GM04504 (cell line): ENCODE results near the gene MISP.

Experiments used
- DNase-seq: peaks from one replicate; pipeline ENCODE4 v3.0.0-alpha.2; 2012; ENCODE audit warnings: low read depth

MISP gene

DNA sequence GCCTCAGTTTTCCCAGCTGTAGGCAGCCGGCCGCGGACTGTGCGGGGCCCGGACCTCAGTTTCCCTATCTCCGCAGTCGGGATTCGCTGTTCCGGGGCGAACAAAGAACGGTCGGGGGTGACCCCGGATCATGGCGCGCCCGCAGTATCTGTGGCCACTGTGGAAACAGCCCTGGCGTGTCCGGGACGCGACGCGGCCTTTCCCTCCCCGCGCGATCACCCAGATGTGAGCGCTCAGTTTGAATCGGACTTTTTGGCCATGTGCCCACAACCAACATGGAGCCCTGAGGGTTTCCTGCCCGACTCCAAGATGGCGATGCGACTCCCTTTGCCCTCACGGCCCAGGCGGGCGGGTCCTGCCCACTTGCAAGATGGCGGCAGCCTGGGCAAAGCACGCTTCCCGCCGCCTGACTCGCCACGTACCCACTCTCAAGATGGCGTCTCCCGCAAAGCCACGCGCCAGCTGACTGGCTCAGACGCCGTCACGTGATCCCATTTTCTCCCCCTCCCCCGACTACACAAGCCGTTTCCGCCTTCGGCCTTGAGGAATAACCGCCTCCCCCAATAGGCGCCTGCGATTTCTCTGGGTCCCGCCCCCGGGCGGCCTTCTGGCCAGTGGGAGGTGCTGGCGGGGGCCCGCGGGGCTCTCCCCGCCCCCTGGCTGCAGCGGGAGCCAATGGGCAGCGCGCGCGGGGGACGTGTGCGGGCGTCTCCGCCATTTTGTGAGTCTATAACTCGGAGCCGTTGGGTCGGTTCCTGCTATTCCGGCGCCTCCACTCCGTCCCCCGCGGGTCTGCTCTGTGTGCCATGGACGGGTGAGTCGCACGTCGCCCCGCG is 46.0 kb downstream of the MISP start, which contains the start of gene PTBP1:
TSS of gene PTBP1 (plus strand) at position 761 of the 836 bp plus-strand sequence. CDS start at position 807, 46 bp downstream.
- DNase-seq, result peak; percentile 100

DNA sequence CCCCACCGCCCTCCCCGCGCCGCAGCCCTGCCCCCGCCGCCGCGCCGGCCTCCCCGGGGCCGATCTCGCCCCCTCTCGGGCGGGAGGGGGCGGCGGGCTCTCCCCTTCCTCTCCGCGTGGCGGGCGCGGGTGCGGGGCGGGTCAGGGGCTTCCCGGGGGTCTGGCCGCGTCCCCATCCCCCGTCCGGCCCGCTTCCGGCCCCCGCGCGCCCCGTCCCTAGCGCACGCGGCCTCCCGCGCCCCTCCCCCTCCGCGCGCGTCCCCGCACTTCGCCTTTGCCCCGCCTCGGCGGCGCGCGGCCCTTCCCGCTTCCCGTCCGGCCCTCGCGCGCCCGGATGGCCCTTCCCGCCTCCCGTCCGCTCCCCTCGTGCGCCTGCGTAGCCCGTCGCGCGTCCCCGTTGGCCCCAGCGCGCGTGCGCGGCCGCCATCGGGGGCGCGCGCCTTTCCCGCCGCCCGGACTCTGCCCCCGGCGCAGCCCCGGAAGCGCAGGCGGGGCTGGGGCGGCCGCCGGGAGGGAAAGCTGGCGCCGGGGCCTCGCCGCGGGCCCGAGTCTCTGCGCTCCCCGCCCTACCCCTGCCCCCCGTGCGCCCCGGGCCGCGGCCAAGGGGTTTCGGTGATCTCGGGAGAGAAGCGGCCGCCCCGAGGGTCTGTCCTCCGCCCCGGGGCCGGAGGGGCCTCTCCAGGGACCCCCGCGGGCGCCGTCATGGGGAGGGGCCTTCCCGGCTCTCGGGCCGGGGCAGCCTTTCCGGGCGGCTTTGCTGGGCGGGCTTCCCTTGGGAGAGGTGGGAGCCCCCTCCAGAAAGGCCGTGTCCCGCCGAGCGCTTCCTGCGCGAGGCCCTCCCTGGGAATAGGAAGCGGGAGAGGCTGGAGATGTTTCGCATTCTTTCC is 46.9 kb downstream of the MISP start:
- peak; percentile 79 for DNase-seq

DNA sequence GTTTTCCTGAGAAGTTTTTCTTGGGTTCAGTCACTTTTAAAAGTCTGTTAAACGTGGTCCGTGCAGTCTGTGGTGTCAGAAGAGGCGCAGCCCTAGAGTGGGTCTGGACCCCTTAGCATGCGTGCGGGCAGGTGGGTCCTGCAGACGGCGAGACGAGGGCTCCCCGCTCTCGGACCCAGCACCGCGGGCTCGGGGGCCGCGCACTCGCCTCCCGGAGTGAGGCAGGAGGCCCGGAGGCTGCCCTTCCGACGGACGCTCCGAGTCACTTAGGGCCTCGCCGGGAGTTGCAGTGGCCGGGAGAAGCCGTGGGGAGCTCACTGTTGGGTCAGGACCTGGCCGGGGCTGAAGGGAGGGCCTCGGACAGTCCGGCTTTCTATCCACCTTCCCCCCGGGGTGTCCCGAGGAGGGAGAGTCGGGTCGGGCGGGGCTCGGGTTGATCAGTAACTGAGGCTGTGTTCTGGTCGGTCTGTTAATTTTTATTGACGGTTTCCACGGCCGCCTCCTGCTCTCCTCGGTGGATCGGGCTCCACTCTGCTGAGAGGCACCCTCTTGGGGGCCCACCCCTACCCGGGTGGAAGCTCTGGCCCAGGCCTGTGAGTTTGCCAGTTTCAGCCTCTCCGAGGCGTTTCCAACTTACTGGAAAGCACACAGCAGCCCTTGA is 47.6 kb downstream of the MISP start:
- no peak for DNase-seq

DNA sequence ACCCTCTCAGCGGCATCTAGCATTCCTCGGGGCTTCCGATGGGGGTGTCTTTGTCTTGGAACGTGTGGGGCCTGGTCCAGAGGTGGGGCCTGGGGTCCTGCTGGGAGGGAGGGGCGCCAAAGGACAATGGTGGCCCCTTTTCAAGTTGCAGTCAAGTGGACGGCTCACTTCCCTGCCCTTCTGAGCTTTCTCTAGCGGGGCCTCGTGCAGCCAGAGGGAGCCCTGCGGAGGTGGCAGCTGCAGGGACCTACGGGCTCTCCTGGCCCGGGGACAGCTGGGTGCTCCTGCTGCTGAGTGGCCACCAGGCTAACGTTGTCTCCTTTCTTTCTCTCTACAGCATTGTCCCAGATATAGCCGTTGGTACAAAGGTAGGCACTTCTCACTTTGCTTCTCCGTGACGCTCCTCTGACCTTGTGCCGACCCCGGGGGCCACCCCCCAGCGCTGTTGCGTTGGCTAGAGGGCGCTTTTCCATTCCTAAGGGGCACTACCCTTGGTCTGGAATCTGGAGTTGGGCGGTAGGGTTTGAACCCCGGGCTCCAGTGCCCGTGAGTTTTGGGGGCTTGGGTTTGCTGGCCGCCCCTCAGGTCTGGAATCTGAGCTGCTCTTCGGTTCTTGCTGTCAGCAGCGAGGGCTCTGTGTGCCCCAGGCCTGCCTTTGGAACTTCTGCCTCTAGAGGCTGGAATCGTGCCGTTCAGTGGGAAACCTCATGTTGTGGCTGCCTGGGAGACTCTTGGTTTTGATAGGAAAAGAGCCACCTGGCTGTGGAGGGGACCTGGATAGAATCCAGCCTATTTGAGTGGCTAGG is 48.4 kb downstream of the MISP start:
- DNase-seq, result no peak

DNA sequence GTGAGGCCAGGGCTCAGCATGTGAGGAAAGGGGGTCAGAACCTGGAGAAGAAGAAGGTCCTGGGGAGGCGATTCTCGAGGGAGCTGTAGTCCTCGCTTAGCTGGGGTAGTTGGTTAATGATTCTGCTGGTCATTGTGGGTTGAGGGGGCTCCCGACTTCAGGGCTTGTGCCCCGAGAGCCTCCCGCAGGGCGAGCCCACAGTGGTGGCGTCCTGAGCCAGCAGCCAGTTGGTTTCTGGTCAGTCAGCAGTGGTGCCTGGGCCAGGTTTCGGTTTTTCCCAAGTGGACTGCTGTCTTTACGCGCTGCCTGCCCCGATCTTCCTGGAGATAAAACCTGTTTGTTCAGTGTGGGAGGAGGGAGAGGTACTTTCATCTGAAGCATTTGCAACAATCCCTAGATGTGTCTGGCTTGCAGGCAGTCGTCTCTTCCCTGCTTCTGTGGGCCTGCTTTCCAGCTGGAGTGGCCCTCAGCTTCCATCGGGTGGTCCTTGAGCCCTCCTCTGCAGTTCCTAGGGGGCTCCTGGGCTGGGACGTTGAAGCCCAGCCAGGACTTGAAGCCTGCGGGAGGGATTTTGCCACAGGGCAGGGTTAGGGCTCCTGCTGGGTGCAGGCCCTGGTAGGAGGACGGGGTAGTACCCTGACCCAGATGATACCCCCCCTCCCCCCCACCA is 49.6 kb downstream of the MISP start:
- no peak for DNase-seq

DNA sequence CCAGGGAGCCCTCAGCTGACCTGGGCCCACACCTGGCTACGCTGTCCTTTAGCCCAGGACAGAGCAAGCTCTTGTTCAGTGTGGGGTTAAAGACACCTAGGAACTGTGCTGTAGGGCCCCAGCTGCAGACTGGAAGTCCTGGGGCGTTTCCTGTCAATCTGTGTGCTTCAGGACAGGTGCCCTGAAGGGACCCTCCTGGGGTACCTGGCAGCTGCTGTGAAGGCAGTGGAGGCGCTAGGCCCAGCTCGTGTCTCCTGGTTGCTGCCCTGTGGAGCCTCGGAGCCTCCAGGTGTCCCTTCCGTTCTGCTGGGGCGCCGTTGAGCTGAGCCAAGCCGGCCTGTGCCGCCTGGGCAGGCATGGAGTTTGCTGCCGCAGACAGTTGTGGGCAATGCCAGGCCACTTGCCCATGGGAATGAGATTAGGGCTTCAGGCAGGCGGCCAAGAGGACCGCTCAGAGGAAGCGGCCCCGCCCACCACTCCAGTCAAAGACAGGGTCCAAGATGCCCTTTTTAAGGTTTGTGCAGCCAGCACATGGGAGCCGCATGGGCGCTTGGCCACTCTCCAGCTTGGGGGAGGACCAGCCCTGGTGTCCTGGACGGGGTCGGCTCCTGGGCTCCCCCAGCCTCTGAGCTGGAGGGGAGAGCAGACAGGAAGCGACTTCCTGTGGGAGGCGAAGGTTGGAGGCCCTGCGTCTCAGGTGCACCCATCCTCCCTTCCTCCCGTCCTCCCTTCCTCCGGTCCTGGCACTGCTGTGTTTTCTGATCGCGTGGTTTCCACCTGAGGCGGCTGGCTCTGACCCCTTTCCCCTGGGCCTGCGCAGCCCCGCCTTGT is 50.3 kb downstream of the MISP start:
- no peak for DNase-seq

DNA sequence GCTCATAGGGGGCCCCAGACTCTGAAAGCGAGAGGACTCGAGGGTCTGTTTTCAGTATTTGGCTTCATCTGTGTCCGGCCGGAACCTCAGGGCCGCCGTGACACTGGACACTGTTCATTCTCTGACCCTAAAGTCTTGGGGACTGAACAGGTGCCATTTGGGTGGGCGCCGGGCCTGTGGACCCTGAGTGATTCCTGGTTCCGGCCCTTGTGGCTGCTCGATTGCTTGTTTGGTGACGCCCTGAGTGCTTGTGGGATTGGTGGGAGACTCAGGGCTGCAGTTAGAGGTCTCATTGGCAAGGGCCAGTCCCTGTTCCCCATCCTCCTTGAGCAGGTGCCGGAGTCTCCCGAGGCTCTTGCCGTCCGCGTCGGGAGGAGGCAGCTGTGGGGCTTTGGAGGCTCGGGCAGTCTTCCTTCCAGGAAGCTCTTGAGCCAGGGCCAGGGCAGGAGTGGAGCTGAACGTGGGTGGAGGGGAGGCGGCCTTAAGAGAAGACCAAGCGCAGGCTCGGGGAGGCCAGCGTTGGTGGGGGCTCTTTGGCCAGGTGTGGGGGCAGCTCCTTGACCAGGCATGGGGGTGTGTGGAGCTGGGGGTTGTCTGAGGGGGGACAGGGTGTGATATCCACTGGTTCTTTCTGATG is 51.1 kb downstream of the MISP start:
- DNase-seq, result no peak

DNA sequence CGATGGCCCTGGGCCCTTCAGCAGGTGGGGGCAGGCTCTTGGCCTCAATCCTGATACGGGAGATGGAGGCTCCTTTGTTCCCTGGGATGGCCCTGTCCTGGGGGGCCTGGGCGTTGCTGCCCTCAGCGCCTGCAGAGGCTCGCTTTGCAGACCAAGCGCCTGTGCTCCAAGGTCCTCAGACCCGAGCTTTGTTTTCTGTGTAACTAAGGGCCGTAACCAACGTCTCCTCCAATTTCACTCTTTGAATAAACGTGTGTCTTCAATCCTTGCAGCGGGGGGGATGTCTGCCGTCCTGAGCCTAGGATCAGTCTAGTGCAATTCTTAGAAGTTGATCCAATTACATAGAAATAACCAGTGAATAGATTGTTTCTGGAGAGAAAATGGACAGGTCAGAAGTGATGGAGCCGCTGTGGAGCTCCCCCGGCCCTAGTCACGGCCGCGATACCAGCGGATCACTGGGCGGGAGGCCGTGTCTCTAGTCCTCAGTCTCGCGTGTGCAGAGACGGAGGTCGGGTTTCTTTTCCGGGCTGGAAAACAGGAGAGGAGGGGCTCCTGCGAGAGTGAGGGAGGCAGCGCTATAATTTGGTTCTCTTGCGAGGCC is 51.7 kb downstream of the MISP start:
- DNase-seq, result no peak

DNA sequence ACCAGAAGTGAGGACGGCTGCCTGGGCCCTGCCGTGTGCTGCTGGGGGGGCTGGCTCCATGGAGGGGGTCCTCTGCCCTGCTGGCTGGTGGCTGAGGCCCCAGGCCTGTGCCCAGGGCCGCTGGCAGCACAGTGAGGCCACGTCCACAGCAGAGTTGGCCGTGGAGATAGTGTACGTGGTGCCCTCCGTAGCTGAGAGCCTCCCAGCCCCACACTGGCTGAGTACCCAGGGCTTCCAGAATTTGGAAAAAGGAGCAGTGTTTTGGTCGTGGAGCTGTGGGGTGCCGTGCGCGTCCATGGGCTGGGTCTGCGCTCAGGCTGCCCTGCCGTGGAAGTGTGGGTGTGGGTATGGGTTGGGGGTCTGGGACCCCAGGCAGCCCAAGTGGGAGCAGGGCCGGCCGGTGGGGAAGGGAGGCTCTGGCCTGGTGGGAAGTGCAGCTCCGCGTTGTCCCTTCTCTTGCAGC is 52.2 kb downstream of the MISP start:
- DNase-seq, result no peak

DNA sequence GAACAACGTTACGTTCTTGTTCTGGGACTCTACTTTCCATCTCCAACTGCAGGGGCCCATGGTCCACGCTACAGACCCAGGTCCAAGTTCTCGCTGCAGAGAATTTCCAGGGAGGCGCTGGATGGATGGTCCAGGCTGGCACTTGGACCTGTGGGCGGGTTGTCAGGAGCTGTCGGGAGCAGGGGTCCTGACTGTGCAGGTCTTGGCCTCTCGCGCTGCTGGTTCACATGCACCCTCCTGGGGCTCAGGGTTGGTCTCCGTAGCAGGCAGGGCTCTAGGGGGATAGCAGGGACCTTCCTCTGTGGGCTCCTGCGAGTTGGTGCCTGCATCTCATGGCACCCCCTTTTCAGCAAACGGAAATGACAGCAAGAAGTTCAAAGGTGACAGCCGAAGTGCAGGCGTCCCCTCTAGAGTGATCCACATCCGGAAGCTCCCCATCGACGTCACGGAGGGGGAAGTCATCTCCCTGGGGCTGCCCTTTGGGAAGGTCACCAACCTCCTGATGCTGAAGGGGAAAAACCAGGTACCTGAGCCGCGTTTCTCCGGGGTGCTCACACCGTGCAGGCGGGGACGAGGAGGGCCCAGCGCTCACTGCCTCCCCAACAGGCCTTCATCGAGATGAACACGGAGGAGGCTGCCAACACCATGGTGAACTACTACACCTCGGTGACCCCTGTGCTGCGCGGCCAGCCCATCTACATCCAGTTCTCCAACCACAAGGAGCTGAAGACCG is 52.9 kb downstream of the MISP start:
- DNase-seq, result no peak

DNA sequence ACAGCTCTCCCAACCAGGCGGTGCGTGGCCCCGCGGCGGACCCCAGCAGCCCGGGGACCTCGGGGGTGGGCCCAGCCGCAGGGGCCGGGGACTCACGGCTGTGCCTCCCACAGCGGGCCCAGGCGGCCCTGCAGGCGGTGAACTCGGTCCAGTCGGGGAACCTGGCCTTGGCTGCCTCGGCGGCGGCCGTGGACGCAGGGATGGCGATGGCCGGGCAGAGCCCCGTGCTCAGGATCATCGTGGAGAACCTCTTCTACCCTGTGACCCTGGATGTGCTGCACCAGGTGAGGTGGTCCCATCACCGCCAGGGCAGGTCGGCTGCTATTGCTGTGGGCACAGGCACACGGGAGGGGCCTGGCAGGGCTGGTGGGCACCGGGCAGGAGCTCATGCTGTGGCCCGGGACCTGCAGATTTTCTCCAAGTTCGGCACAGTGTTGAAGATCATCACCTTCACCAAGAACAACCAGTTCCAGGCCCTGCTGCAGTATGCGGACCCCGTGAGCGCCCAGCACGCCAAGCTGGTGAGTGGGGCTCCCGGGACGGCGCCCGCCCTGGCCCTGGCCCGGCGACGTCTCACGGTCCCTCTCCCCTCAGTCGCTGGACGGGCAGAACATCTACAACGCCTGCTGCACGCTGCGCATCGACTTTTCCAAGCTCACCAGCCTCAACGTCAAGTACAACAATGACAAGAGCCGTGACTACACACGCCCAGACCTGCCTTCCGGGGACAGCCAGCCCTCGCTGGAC is 53.7 kb downstream of the MISP start:
- no peak for DNase-seq

DNA sequence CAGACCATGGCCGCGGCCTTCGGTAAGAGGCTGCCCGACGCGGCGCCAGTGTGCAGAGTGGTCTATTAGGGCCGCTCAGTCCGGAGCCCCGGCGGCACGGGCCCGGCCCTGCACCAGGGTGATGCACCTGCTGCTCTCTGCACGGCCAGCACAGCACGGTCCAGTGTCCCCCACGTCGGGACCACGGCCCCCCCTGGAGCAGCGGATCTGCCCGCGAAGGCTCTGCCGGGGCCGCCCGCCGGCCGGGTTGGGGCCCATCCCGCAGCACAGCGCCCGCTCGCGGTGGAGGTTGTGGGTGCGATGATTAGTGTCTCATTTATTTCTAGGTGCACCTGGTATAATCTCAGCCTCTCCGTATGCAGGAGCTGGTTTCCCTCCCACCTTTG is 54.2 kb downstream of the MISP start:
- no peak for DNase-seq

DNA sequence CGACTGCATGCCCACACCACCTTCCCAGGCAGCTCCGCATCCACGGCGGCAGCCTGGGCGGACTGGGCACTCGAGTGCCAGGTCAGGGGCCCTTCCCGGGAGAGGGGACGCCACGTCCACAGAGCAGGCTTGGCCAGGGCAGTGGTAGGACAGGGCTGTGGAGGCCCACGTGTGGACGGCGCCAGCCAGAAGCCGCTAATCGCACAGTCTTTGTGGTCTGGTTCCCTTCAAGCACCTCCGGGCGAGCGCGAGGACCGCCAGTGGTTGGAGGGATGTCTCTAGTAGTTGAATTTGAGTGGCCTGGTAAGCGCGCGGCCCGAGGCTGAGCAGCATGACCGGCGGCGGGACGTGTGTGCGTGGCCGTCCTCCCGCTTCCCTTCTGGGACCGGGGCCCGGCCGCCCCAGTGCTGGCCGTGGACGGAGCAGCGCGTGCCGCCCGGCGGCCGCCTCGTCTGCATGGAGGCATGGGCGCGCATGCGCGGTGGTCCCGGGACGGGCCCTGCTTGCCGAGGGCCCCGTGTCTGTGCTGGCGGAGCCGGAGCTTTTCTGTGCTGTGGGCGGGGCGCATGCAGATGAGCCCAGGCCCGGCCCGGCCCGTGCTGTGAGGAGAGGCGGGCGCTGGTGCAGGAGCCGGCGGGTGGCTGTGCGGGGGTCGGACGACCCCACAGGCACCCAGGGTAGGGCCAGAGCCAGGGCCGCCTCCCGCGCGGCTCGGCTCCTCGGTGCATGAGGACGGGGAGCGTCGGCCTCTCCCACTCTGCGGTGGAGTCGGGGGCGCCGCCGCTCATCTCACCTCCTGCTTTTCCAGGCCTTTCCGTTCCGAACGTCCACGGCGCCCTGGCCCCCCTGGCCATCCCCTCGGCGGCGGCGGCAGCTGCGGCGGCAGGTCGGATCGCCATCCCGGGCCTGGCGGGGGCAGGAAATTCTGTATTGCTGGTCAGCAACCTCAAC is 55.0 kb downstream of the MISP start:
- DNase-seq, result no peak

DNA sequence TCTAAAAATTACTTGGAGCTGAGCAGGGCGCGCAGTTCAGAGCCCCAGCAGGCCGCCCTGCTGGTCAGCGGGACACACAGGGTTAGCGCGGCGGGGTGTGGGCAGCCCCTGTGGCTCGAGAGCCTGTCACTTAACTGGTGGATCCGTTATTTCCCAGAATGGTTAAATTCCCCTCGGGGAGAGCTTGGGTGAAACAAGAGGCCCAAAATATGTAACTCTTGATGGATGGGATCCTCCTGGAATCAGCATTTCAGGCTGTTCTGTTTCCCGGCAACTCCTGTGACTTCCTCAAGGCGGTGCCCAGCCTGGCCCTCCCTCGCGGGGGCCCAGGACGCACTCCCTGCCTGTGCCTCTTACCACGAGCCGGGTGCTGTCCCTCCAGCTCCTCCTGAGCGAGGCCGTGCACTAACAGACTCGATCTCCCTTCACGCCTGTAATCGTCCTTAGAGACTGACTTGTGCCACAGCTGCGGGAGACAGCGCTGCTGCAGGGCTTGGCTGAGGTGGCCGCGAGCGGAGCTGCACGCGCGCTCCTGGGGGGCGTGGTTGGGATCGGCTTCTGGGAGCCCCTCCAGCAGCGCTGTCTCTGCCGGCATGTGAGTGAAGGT is 56.0 kb downstream of the MISP start:
- no peak for DNase-seq

DNA sequence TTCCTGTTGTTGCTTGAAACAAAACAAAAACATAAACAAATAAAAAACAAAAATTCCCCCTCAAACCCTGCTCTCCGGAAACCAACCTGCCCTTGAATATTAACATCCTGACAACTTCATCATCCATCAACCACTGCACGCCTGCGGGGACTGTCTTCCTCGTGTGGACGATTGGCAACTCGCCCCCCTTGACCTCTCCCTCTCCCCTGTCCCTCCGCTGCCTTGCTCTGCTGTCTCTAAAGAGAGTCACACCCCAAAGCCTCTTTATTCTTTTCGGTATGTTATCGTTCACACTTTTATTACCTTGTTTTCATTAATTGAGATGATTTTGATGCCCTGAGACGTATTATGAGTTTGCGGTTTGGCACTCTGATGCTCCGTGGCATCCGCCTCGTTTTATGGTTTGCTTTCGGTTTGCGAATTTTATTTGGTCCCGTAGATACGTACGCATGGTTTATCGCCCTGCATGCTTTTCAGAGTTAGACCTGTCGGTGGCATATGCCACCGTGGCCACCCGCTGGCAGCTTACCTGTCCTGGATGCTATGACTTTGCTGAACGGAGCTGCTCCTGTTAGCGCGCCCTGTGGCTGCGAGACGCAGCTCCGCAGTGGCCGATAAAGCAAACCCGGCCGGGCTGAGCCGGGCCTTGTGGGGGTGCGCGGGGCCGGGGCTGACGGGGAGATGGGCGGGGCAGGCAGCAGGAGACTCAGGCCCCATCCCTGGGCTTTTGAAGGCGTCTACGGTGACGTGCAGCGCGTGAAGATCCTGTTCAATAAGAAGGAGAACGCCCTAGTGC is 56.9 kb downstream of the MISP start:
- DNase-seq, result no peak
